GM23338 (cell line): ENCODE data around the gene EGFL6. TPM values are rescaled to one million over a fixed set of nuclear protein-coding genes. Genes with fewer than 3 reads are reported as not detected.

Experiments
- ATAC-seq: fragments of 200-7000 bp; cut with Tn5 transposase; 3 replicates; pipeline ENCODE4 v1.9.1; 2020
- DNase-seq: peaks from one replicate; pipeline ENCODE4 v3.0.0-alpha.2; 2015; ENCODE audit warnings: low spot score
- H2AFZ ChIP-seq: fragments of 200-600 bp; sonication (generic); 2 replicates; pipeline ENCODE4 v1.8.0; 2016; ENCODE audit warnings: antibody characterized with exemption, mild to moderate bottlenecking, moderate library complexity
- H3F3A ChIP-seq: fragments of 200-600 bp; sonication (generic); replicated peaks from 2 replicates; pipeline ENCODE4 v1.8.0; 2017; ENCODE audit warnings: antibody characterized with exemption, mixed run types, low read depth
- H3K27ac ChIP-seq: fragments of 200-600 bp; sonication (generic); 2 replicates; pipeline ENCODE4 v1.6.1; 2016; ENCODE audit warnings: low read depth
- H3K27me3 ChIP-seq: fragments of 200-600 bp; sonication (generic); 2 replicates; pipeline ENCODE4 v1.8.0; 2016; ENCODE audit warnings: mild to moderate bottlenecking, mixed run types, moderate library complexity; ENCODE audit not compliant: insufficient read depth
- H3K36me3 ChIP-seq: fragments of 200-600 bp; sonication (generic); 2 replicates; pipeline ENCODE4 v1.8.0; 2016; ENCODE audit warnings: mild to moderate bottlenecking; ENCODE audit not compliant: insufficient read depth
- H3K4me1 ChIP-seq: fragments of 200-600 bp; sonication (generic); 2 replicates; pipeline ENCODE4 v1.8.0; 2016; ENCODE audit warnings: mild to moderate bottlenecking, moderate library complexity; ENCODE audit not compliant: insufficient read depth
- H3K4me2 ChIP-seq: fragments of 200-600 bp; sonication (generic); 2 replicates; pipeline ENCODE4 v1.7.1; 2017; ENCODE audit warnings: mixed run types
- H3K4me3 ChIP-seq: fragments of 200-600 bp; sonication (generic); 2 replicates; pipeline ENCODE4 v1.6.1; 2016; ENCODE audit warnings: mixed run types
- H3K79me2 ChIP-seq: fragments of 200-600 bp; sonication (generic); replicated peaks from 2 replicates; pipeline ENCODE4 v1.8.0; 2017; ENCODE audit warnings: mild to moderate bottlenecking; ENCODE audit not compliant: insufficient read depth
- H3K9me2 ChIP-seq: fragments of 200-600 bp; sonication (generic); 2 replicates; pipeline ENCODE4 v1.8.0; 2017; ENCODE audit not compliant: insufficient read depth
- H4K20me1 ChIP-seq: fragments of 200-600 bp; sonication (generic); replicated peaks from 2 replicates; pipeline ENCODE4 v1.8.0; 2017; ENCODE audit warnings: mild to moderate bottlenecking; ENCODE audit not compliant: insufficient read depth
- H3K27ac Mint-ChIP-seq: 2 replicates; pipeline ENCODE4 v1.8.0; 2020; ENCODE audit warnings: inconsistent platforms, mild to moderate bottlenecking, moderate library complexity, mixed read lengths
- H3K27me3 Mint-ChIP-seq: 3 replicates; pipeline ENCODE4 v1.8.0; 2022; ENCODE audit warnings: low read depth, mild to moderate bottlenecking, moderate library complexity, mixed read lengths, inconsistent platforms; ENCODE audit not compliant: insufficient read depth, poor library complexity
- H3K36me3 Mint-ChIP-seq: 3 replicates; pipeline ENCODE4 v1.8.0; 2021; ENCODE audit warnings: low read depth, mild to moderate bottlenecking, inconsistent platforms, moderate library complexity, mixed read lengths
- H3K4me1 Mint-ChIP-seq: 3 replicates; pipeline ENCODE4 v1.8.0; 2020; ENCODE audit warnings: mild to moderate bottlenecking, inconsistent platforms, mixed read lengths
- H3K4me3 Mint-ChIP-seq: 3 replicates; pipeline ENCODE4 v1.8.0; 2021; ENCODE audit warnings: moderate library complexity, mild to moderate bottlenecking, inconsistent platforms, mixed read lengths
- H3K9me3 Mint-ChIP-seq: 3 replicates; pipeline ENCODE4 v1.8.0; 2020; ENCODE audit warnings: moderate library complexity, mild to moderate bottlenecking, inconsistent platforms, mixed read lengths
- CREB1 ChIP-seq: fragments of 250-450 bp; sonication (Bioruptor Pico); IDR thresholded peaks from 2 replicates; pipeline ENCODE4 v1.5.0; 2020; ENCODE audit warnings: low read depth, mild to moderate bottlenecking, moderate library complexity
- EZH2 ChIP-seq: fragments of 200-600 bp; sonication (generic); IDR thresholded peaks from one replicate; pipeline ENCODE4 v1.8.0; 2017; ENCODE audit warnings: antibody characterized with exemption, mild to moderate bottlenecking, low read depth; ENCODE audit not compliant: unreplicated experiment
- EZH2phosphoT487 ChIP-seq: fragments of 200-600 bp; sonication (generic); IDR thresholded peaks from one replicate; pipeline ENCODE4 v1.8.1; 2018; ENCODE audit warnings: antibody characterized with exemption; ENCODE audit not compliant: unreplicated experiment
- JUNB ChIP-seq: IDR thresholded peaks from one replicate; pipeline ENCODE4 v1.6.1; 2016; ENCODE audit warnings: antibody characterized with exemption; ENCODE audit not compliant: unreplicated experiment
- NANOG ChIP-seq: IDR thresholded peaks from 2 replicates; pipeline ENCODE4 v1.6.1; 2016; ENCODE audit warnings: antibody characterized with exemption, borderline replicate concordance
- POLR2AphosphoS5 ChIP-seq: IDR thresholded peaks from 2 replicates; pipeline ENCODE4 v1.6.1; 2016; ENCODE audit warnings: antibody characterized with exemption, low read depth
- REST ChIP-seq: IDR thresholded peaks from one replicate; pipeline ENCODE4 v1.6.1; 2018; ENCODE audit warnings: antibody characterized with exemption; ENCODE audit not compliant: unreplicated experiment
- STAT1 ChIP-seq: IDR thresholded peaks from one replicate; pipeline ENCODE4 v1.6.1; 2016; ENCODE audit warnings: antibody characterized with exemption; ENCODE audit not compliant: unreplicated experiment
- ZNF114 ChIP-seq: fragments of 250-450 bp; sonication (Bioruptor Pico); IDR thresholded peaks from 2 replicates; pipeline ENCODE4 v1.5.0; 2020; ENCODE audit warnings: mild to moderate bottlenecking, moderate library complexity
- ZNF331 ChIP-seq: fragments of 250-450 bp; sonication (Bioruptor Pico); IDR thresholded peaks from 2 replicates; pipeline ENCODE4 v1.5.0; 2020; ENCODE audit warnings: low read depth, mild to moderate bottlenecking, moderate library complexity
- polyA plus RNA-seq: library from polyadenylated mRNA; unstranded; fragments of >200 nt; fragmentation: Nextera tagmentation; extraction: Ambion mirVana; gene quantifications from 2 replicates; pipeline ENCODE4 v1.2.1, GENCODE V29; 2016
- total RNA-seq: library from RNA; depleted of rRNA; stranded (reverse); fragments of >200 nt; shearing (Covaris generic); gene quantifications from 2 replicates; pipeline ENCODE4 v1.2.3, GENCODE V29; 2014
- TF ChIP-seq, protein P1 (sequence below), 2 experiments: fragments of 200-600 bp in 1 of 2; sonication (generic) in 1 of 2; conservative IDR thresholded peaks; 2 replicates each; pipeline versions ENCODE4 v1.5.1 to v1.6.1; 2016 to 2017; ENCODE audit warnings: antibody characterized with exemption in 2 of 2, low read depth in 2 of 2, mild to moderate bottlenecking in 2 of 2, moderate library complexity in 1 of 2
- TF ChIP-seq, protein P2 (sequence below): IDR thresholded peaks from 2 replicates; pipeline ENCODE4 v1.6.1; 2016; ENCODE audit warnings: antibody characterized with exemption

Gene EGFL6
- total and polyA plus RNA-seq, 2 experiments from 2014 or later = 1.2 to 2.6 TPM

DNA sequence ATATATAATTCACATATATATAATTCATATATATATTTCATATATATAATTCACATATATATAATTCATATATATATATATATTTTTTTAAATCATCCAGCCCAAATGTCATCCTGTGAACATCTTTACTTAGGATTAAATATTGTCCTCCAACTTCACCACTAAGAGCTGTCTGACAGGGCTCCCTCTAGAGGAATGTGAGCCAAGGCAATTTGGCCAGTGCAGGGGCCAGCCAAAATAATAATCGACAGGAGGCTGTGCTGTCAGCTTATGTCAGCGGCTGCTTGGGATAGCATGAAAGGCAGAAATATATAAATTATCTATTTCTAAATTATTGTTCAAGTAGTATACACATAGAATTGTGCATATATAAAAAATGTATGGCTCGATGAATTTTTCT, 29.5 kb downstream of the EGFL6 start:
- peak; percentile 28 for DNase-seq
- Histone ChIP-seq H3K4me2 (no peak overlapping the region), H3F3A (no peaks in the 10 kb centered on the region), H3K9me2 (no peaks in the 10 kb centered on the region), H3K27ac (no peak overlapping the region), H3K4me1 (no peaks in the 10 kb centered on the region), H4K20me1 (no peaks in the 10 kb centered on the region), H3K36me3 (no peaks in the 10 kb centered on the region), H3K27me3 (no peaks in the 10 kb centered on the region), H2AFZ (no peak overlapping the region), H3K79me2 (no peaks in the 10 kb centered on the region), H3K4me3 (no peak overlapping the region)
- Mint-ChIP-seq H3K27me3 (no peaks in the 10 kb centered on the region), H3K4me3 (no peak overlapping the region), H3K9me3 (no peaks in the 10 kb centered on the region), H3K4me1 (0 out of 3 replicates have a peak, but pooled peaks cover 2% of the 10 kb centered on the region), H3K36me3 (no peaks in the 10 kb centered on the region), H3K27ac (no peak overlapping the region)
- peak; percentile 42; the same call in 1 of the 3 replicates for ATAC-seq
- TF ChIP-seq POLR2AphosphoS5 = no peak
- TF ChIP-seq, protein P1, sequence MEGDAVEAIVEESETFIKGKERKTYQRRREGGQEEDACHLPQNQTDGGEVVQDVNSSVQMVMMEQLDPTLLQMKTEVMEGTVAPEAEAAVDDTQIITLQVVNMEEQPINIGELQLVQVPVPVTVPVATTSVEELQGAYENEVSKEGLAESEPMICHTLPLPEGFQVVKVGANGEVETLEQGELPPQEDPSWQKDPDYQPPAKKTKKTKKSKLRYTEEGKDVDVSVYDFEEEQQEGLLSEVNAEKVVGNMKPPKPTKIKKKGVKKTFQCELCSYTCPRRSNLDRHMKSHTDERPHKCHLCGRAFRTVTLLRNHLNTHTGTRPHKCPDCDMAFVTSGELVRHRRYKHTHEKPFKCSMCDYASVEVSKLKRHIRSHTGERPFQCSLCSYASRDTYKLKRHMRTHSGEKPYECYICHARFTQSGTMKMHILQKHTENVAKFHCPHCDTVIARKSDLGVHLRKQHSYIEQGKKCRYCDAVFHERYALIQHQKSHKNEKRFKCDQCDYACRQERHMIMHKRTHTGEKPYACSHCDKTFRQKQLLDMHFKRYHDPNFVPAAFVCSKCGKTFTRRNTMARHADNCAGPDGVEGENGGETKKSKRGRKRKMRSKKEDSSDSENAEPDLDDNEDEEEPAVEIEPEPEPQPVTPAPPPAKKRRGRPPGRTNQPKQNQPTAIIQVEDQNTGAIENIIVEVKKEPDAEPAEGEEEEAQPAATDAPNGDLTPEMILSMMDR (conservative IDR thresholded peaks at IDR 0.05; ENCODE audit: low read depth in 2 of 2) = peak in 1 of 2 experiments; percentile 52; a peak in 3 of 4 replicates

DNA sequence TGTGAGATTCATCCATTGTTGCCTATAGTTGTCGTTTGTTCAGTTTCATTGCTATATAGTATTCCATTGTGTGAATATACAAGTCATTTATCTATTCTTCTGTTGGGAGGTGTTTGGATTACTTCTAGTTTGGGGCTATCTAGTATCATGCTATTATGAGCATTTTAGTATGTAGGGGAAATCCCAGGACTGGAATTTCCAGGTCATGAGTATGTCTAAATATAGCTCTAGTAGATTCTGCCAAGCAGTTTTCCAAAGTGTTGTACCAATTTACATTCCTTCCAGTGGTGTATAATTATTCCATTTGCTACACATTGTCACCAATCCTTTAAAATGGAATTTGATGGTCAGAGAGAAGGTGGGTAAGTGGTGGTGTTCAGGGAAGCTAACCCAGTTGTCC, 30.1 kb downstream of the EGFL6 start:
- Histone ChIP-seq H3K27me3 (no peaks in the 10 kb centered on the region), H3K4me1 (no peaks in the 10 kb centered on the region), H3K79me2 (no peaks in the 10 kb centered on the region), H3K36me3 (no peaks in the 10 kb centered on the region), H4K20me1 (no peaks in the 10 kb centered on the region), H2AFZ (no peak overlapping the region), H3F3A (no peaks in the 10 kb centered on the region), H3K4me2 (no peak overlapping the region), H3K9me2 (no peaks in the 10 kb centered on the region), H3K27ac (no peak overlapping the region), H3K4me3 (no peak overlapping the region)
- H3K9me3 Mint-ChIP-seq = no peaks in the 10 kb centered on the region
- 0 out of 3 replicates have a peak, but pooled peaks cover 2% of the 10 kb centered on the region for H3K4me1 Mint-ChIP-seq
- no peak overlapping the region for H3K27ac Mint-ChIP-seq
- no peaks in the 10 kb centered on the region for H3K27me3 Mint-ChIP-seq
- no peaks in the 10 kb centered on the region for H3K36me3 Mint-ChIP-seq
- H3K4me3 Mint-ChIP-seq = no peak overlapping the region
- ATAC-seq (no peak), DNase-seq (no peak)
- TF ChIP-seq NANOG (no peak), CREB1 (CRISPR knock-in tag) (no peak), JUNB (no peak), ZNF114 (CRISPR knock-in tag) (no peak), ZNF331 (CRISPR knock-in tag) (no peak), REST (no peak), EZH2 (no peak), POLR2AphosphoS5 (no peak), STAT1 (no peak), EZH2phosphoT487 (no peak)
- TF ChIP-seq, protein P2, sequence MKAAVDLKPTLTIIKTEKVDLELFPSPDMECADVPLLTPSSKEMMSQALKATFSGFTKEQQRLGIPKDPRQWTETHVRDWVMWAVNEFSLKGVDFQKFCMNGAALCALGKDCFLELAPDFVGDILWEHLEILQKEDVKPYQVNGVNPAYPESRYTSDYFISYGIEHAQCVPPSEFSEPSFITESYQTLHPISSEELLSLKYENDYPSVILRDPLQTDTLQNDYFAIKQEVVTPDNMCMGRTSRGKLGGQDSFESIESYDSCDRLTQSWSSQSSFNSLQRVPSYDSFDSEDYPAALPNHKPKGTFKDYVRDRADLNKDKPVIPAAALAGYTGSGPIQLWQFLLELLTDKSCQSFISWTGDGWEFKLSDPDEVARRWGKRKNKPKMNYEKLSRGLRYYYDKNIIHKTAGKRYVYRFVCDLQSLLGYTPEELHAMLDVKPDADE = no peak
- TF ChIP-seq, protein P1 (conservative IDR thresholded peaks at IDR 0.05; ENCODE audit: low read depth in 2 of 2) = no peak
